ENCODE results near the gene HEPN1. TPM values are rescaled to one million over a fixed set of nuclear protein-coding genes. Genes with fewer than 3 reads are reported as not detected.
A peak's percentile ranks its signal among the peaks of the same experiment; 100 is the strongest.

HEPN1 gene
- total and polyA plus RNA-seq, 2 of the 4 experiments (the other 2 are of a cell fraction) = not detected

DNA sequence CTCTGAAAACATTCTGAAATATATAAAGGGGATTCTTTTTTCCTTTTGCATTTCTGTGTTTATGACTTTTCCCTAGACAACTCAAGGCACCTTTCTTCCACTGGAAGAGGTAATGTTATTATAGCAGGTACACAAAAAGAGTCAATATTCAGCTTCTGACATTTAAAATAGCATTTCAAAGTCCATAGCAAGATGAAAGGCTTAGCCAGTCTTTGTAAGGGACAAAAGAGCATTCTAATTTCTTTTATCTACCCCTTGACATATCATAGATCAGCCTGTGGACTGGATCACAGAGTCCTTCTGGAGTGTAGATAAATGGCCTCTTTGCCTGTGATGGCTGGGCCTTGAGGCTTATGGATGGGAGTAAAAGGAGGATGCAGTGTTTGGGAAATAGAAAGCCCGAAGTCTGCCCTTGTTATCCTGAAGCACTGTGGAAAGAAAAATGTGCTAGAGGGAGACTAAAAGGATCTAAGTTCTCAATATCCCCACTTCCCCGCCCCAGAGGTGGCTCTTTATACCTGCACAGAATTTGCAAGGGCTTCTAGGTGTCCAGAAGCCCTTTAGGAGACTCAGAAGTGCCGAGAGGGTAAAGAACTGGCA lies 18.4 kb downstream of the HEPN1 start:
- dilution Hi-C loops (cut with HindIII; ENCODE audit: low sequenced_read_pairs, unreplicated experiment) = no loop called here
- Histone ChIP-seq H4K91ac (ENCODE audit: insufficient read depth, low read depth, low read length) (no peak overlapping the region; the same call in 1 of the 2 replicates), H3K4me2 (ENCODE audit: low read depth, low read length) (no peak overlapping the region), H3K27me3 (ENCODE audit: control insufficient read depth, insufficient read depth, low read length) (no peaks in the 10 kb centered on the region), H3K18ac (ENCODE audit: low read depth, low read length) (no peak overlapping the region; the same call in 1 of the 2 replicates), H3K27ac (ENCODE audit: insufficient read depth, low read length) (no peak overlapping the region), H4K5ac (ENCODE audit: low read depth, low read length) (no peak overlapping the region), H3K79me1 (ENCODE audit: low read depth in 1 of 2, low read length in 2 of 2) (no peaks in the 10 kb centered on the region), H3K23ac (ENCODE audit: low read depth, low read length) (no peak overlapping the region), H3K4me1 (ENCODE audit: control insufficient read depth, insufficient read depth, low read length) (peaks cover 17% of the 10 kb centered on the region), H4K20me1 (ENCODE audit: insufficient read depth, low read length) (no peaks in the 10 kb centered on the region), H3K4ac (ENCODE audit: low read depth, low read length) (no peak overlapping the region; the same call in 1 of the 2 replicates), H2BK20ac (ENCODE audit: low read depth, low read length) (no peak overlapping the region), H2AK5ac (ENCODE audit: low read depth, low read length) (peak overlapping the region; percentile 29; the same call in 1 of the 2 replicates), H3K9me1 (ENCODE audit: insufficient read depth, low read length) (peaks cover 4% of the 10 kb centered on the region; the same call in 1 of the 2 replicates), H2BK5ac (ENCODE audit: low read depth, low read length, poor library complexity, severe bottlenecking) (no peak overlapping the region), H3K9ac (ENCODE audit: low read depth, low read length) (no peak overlapping the region), H2AFZ (replicated peaks; ENCODE audit: low read length, poor library complexity) (no peak overlapping the region), H3K4me3 (ENCODE audit: insufficient read depth, low read depth, low read length) (no peak overlapping the region), H3K56ac (ENCODE audit: extremely low read depth, insufficient read depth, low read length) (no peak overlapping the region), H4K8ac (ENCODE audit: low read depth in 2 of 2, low read length in 2 of 2) (no peak overlapping the region), H3K36me3 (ENCODE audit: control insufficient read depth, insufficient read depth, low read length) (no peaks in the 10 kb centered on the region), H2BK120ac (ENCODE audit: low read depth, low read length) (peak overlapping the region; percentile 61; the same call in 1 of the 2 replicates), H2BK15ac (ENCODE audit: low read depth, low read length) (no peak overlapping the region), H2AK9ac (replicated peaks; ENCODE audit: low read depth, low read length, poor library complexity) (no peak overlapping the region), H3K14ac (replicated peaks; ENCODE audit: low read depth, low read length) (no peak overlapping the region), H3K9me3 (ENCODE audit: control insufficient read depth, insufficient read depth, low read length) (no peaks in the 10 kb centered on the region)
- ATAC-seq (ENCODE audit: low read depth) (no peak), DNase-seq (no peak)
- CTCF ChIA-PET = no interaction called here
- WGBS, 2 experiments (ENCODE audit: extremely low coverage in 2 of 2, insufficient read length in 1 of 2) = 60% methylated on average over 1 of the region's 3 CpGs; no CpG with 5 or more reads in 1 of the 2 experiments
- POLR2A ChIA-PET (ENCODE audit: unreplicated experiment) = no interaction called here
- no TSS peak for BruUV-seq (replicated peaks)
- intact Hi-C loops (cut with micrococcal nuclease) = no loop called here
- in situ Hi-C loops (cut with MboI; ENCODE audit: low sequenced_read_pairs) = no loop called here
- TF ChIP-seq CHD1 (IDR thresholded peaks at IDR 0.05; ENCODE audit: low read depth, low read length) (no peak), MAFK (IDR thresholded peaks at IDR 0.05; ENCODE audit: low read depth, low read length) (no peak), CEBPB (IDR thresholded peaks at IDR 0.05; ENCODE audit: low read depth, low read length) (no peak), RCOR1 (IDR thresholded peaks at IDR 0.05; ENCODE audit: insufficient replicate concordance, low read length) (no peak), MAZ (IDR thresholded peaks at IDR 0.05; ENCODE audit: borderline replicate concordance, low read depth, low read length) (no peak), RFX5 (IDR thresholded peaks at IDR 0.05; ENCODE audit: low read depth, low read length) (no peak), FOS (IDR thresholded peaks at IDR 0.05; ENCODE audit: low read depth, low read length) (no peak), RAD21 (IDR thresholded peaks at IDR 0.05; ENCODE audit: low read length) (no peak), POLR2A (IDR thresholded peaks at IDR 0.05; ENCODE audit: low read depth, low read length) (no peak), SMC3 (IDR thresholded peaks at IDR 0.05; ENCODE audit: low read depth, low read length) (no peak), MXI1 (IDR thresholded peaks at IDR 0.05; ENCODE audit: borderline replicate concordance, low read depth, low read length) (no peak)
- TF ChIP-seq, protein P1, sequence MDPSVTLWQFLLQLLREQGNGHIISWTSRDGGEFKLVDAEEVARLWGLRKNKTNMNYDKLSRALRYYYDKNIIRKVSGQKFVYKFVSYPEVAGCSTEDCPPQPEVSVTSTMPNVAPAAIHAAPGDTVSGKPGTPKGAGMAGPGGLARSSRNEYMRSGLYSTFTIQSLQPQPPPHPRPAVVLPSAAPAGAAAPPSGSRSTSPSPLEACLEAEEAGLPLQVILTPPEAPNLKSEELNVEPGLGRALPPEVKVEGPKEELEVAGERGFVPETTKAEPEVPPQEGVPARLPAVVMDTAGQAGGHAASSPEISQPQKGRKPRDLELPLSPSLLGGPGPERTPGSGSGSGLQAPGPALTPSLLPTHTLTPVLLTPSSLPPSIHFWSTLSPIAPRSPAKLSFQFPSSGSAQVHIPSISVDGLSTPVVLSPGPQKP (IDR thresholded peaks at IDR 0.05; ENCODE audit: borderline replicate concordance, low read depth, low read length) = no peak
- TF ChIP-seq, protein P2, sequence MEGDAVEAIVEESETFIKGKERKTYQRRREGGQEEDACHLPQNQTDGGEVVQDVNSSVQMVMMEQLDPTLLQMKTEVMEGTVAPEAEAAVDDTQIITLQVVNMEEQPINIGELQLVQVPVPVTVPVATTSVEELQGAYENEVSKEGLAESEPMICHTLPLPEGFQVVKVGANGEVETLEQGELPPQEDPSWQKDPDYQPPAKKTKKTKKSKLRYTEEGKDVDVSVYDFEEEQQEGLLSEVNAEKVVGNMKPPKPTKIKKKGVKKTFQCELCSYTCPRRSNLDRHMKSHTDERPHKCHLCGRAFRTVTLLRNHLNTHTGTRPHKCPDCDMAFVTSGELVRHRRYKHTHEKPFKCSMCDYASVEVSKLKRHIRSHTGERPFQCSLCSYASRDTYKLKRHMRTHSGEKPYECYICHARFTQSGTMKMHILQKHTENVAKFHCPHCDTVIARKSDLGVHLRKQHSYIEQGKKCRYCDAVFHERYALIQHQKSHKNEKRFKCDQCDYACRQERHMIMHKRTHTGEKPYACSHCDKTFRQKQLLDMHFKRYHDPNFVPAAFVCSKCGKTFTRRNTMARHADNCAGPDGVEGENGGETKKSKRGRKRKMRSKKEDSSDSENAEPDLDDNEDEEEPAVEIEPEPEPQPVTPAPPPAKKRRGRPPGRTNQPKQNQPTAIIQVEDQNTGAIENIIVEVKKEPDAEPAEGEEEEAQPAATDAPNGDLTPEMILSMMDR (conservative IDR thresholded peaks at IDR 0.05; ENCODE audit: low read depth, low read length) = no peak
- TF ChIP-seq, protein P3, sequence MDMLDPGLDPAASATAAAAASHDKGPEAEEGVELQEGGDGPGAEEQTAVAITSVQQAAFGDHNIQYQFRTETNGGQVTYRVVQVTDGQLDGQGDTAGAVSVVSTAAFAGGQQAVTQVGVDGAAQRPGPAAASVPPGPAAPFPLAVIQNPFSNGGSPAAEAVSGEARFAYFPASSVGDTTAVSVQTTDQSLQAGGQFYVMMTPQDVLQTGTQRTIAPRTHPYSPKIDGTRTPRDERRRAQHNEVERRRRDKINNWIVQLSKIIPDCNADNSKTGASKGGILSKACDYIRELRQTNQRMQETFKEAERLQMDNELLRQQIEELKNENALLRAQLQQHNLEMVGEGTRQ (IDR thresholded peaks at IDR 0.05; ENCODE audit: low read depth, low read length) = no peak

All from IMR-90 (cell line).